Renal cortex interstitium (tissue), 11 donors: Measurements from ENCODE around the gene PKDCC. TPM values are rescaled to one million over a fixed set of nuclear protein-coding genes. Genes with fewer than 3 reads are reported as not detected.
A peak's percentile ranks its signal among the peaks of the same experiment; 100 is the strongest.
"Not testable (repeated sequence)": the region's sequence is repeated elsewhere in the genome, so short reads cannot be mapped to it uniquely, and the experiment has no call there.

Source experiments
- DNase-seq, 11 donors: peaks; one replicate each; pipeline ENCODE4 v3.0.0-alpha.2; 2013; ENCODE audit warnings: low read depth in 9 of 11, low spot score in 4 of 11; ENCODE audit errors: extremely low read depth in 1 of 11
- polyA plus RNA-seq, 3 donors: library from polyadenylated mRNA; unstranded; fragments of 120-200 nt; gene quantifications; one replicate each; pipeline ENCODE4 v1.2.1, GENCODE V29; 2013; ENCODE audit not compliant: insufficient read length in 3 of 3

The PKDCC gene
- polyA plus RNA-seq, 3 donors, result 334 to 451 (median 363) TPM

DNA sequence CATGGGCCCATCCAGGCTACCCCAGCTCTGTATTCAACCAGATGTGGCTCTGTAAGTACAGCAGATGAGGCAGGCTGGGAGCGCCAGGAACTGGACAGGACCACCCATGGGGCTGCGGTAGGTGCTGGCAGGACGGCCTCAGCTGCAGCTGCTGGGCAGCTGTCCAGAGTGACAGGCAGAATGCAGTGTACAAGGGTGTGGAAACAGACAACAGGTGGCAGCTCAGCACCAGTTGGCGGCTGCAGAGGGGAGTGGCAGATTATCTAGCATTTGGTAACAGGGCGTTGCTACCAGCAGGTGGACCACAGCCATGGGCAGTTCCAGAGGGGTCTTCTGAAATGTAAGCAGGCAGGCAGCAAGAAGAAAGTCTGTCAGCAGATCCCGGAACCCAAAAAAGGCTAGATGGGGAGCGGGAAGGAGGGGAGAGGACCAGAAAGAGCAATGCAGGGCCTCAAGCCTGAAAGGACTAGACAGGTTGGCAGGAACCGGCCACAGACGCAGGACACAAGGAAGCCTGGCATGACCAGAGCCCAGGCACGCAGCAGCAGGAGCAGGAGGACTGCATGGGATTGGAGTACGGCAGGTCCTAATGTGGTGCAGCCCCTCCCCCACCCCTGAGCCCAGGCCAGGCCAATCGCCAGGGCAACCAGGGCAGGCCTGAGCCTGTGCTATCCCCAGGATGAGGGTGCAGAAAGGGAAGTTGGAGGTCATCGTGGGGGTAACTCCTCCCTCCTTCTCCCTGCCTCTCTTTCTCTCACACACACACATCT, 24.7 kb downstream of the PKDCC start:
- DNase-seq, result no peak

DNA sequence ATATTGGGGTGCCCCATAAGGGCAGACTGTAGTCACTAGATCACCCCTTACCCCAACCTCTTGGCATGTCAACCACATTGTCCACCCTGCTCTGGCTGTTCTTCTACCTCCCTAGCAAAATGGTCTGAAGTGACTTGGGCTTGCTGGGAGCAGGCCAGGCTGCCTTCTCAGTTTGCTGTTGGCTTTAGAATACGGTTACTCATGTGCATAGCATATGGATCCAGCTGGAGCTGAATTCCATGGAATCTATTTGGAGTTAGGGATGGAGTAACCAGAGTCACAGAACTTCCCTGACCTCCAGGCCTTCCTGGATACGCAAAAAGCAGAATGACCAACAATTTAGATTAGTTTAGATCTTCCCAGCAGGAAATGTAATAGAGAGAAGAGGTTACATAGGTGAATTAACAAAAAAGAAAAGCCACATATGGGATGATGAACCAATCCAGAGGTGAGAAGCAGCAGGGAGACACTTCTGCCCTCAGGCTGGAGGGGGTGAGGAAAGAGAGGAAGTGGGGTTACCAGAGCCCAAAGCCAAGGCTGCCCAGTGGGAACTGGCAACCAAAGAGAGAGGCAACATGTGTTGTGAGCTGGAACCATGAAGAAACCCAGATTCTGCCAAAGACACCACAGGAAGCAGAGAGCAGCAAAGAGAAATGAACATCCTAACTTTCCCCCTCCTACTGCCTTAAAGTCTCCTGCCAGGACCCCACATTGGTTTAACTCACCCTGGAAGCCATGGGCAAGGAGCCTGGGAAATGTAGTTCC, 26.1 kb downstream of the PKDCC start:
- DNase-seq, result peak in 4 of 11 donors; percentile 48 to 81 (median 70)

DNA sequence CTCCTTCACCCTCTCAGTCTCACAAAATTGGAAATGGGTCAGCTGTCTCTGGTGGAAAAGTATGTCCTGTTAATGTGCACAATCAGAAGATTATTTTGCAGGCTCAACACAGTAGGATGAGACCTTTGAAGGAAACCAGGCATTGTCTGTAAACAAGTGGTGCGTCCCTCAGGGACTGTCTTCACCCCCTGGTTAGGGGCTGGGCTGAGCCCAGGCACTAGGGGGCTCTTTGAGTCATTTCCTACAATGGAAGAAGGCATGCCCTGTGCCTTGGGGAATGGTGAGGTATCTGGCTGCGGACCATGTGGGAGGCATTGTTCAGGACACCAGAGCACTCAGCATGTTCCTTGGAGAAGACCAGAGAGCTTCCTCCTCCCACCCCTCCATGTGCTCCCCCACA, 26.8 kb downstream of the PKDCC start:
- no peak for DNase-seq

DNA sequence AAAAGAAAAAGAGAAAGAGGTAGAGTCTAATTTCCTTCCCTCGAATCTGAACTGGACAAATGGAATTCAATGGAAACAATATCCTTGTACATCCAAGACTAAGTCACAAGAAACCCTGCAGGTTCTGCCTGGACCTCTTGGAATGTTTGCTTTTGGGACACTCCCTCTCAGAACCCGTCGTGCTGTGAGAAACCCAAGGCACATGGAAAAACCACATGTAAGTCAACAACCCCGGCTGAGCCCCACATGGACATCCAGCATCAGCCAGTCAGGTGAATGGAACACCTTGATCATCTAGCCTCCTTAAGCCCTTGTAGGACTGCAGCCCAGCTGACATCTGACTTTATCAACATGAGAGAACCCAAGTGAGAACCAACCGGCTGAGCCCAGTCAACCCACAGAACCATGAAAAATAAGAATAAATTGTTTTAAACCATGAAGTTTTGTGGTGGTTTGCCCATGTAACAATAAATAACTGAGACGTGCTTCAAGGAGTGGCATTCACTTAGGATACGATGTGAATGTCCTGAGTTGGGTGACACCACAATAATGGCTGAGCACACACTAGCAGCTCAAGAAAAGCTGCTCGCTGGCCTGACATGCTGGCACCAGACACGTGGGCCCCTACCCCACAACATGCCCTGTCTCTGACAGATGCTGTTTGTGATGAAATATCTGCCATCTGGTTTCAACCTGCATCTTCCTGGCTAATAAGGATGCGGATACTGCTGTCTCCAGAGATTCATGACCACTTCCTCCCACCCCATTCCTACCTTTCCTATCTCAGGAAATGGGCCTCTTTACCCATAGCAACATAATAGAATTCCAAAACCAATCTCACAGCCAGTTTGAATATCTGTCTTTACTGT, 28.8 kb downstream of the PKDCC start:
- no peak for DNase-seq

DNA sequence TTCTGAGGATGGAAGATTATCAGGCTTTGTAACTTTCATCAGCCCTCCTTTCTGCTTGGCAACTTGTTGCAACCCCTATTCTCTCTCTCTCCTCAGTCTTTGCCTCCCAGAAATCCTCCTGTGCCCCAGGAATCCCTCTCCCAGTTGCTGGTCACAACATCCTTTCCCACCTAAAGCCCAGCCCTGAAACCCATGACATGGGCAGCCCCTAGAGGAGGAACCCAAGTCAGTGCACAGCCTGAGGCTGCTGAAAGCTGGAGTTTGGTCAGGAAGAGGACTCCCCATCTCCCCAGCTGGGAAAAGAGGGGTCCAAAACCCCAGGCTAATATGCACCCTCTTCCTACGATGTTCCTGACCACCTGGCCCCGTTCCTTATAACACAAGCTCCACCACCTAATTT, 29.5 kb downstream of the PKDCC start:
- no peak for DNase-seq

DNA sequence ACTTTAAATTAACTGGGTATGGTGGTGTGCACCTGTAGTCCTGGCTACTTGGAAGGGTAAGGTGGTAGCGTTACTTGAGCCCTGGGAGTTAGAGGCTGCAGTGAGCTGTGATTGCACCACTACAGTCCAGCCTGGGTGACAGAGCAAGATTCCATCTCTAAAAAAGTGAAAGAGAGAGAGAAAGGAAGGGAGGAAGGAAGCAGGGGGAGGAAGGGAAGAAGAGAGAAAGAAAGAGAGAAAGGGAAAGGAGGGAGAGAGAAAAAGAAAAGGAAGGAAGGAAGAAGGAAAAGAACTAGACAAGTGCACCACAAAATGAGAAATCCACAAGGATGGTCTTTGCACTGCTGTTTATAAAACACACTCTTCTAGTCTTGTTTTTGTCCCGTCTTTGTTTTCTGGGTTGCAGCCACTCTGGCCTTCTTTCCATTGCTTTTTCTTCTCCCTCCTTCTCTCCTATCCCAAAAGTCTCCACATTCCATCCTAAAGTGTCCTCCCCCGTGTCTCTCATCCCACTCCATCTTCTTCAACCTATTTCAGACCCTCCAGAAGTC, 32.0 kb downstream of the PKDCC start:
- no peak for DNase-seq

DNA sequence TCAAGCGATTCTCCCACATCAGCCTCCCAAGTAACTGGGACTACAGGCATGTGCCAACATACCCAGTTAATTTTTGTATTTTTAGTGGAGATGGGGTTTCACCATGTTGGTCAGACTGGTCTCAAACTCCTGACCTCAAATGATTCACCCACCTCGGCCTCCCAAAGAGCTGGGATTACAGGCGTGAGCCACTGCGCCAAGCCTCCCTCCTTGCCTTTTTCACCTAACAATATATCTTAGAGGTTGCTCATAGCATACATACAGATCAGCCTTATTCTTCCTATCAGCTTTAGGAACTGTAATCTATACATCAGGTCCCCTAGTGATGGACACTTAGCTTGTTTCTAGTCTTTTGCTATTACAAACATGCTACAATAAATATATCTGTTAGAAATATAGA, 33.3 kb downstream of the PKDCC start:
- DNase-seq, result not testable (repeated sequence)

DNA sequence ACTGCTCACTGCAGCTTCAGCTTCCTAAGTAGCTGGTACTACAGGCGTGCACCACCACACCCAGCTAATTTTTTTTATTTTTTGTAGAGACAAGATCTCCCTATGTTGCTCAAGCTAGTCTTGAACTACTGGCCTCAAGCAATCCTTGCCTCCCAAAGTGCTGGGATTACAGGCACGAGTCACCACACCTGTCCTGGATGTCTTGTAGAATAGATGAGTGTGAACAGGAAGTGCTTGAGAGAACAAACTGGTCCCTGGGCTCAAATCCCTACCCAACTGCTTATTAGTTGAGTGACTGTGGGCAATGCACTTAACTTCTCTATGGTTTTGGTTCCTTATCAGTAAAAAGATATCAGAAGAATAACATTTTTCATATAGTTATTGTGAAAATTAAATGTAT, 34.2 kb downstream of the PKDCC start:
- no peak for DNase-seq

DNA sequence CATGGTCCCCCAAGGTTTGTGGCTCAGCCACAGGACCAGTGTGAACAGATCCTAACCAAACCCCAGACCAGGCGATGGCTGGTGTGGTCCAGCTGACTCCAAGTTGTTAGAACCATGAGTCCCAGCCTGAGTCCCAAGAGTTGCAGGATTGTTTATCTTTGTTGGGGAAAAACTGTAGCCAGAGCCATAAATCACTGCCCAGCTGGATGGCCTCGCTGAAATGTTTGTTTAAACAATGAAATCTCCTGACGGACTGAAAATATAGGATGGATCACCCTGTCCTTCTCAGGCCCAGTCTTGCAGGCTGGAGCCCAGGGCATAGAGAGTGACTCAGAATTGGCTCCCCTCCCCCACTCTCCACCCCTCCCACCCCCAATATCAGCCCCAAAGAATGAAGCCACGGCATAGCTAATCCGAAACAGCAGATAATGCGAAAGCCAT, 36.4 kb downstream of the PKDCC start:
- peak in 1 of 11 donors; percentile 64 for DNase-seq

DNA sequence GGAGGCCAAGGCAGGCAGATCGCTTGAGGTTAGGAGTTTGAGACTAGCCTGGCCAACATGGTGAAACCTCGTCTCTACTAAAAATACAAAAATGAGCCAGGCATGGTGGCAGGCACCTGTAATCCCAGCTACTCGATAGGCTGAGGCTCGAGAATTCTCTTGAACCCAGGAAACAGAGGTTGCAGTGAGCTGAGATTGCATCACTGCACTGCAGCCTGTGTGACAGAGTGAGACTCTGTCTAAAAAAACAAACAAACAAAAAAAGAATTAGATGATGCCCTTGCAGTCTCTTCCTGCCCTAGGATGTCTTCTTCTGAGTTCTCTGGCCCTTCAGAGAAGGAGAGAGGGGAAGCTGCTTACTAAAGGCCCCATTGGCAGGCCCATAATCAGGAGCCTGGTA, 37.2 kb downstream of the PKDCC start:
- DNase-seq, result not testable (repeated sequence)

DNA sequence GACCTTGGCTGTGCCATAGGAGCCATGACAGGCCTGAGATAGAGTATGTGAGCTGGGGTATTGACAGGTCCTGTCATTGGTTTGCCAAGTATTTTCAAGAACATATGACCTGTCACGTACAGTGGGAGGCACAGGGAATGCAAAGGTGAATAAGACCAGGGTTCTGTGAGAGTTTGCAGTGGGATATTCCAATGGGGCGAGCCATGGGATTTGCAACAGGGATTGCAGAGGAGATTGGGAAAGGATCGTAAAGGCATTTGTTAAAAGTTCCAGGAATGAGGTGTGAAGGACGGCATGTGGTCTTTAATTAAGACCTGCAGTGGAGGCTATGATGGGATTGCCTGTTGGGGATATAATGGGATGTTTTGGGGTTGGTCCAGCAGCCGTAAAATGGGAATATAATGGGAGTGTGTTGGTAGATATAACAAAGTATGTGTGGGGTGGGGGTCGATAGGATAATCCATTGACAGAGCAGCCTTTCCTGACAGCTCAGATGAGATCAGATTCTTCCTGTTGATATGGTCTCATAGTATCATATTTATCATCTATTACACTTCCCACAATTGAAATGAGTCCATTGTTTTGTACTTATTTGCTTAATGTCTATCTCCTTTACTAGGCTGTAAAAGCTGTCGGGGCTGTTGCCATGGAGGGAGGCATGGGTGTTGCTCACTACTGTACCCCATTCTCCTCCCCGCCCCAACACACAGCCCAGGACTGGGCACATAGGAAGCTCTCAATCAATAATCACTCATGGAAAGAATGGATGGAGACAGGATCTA, 38.1 kb downstream of the PKDCC start:
- no peak for DNase-seq

DNA sequence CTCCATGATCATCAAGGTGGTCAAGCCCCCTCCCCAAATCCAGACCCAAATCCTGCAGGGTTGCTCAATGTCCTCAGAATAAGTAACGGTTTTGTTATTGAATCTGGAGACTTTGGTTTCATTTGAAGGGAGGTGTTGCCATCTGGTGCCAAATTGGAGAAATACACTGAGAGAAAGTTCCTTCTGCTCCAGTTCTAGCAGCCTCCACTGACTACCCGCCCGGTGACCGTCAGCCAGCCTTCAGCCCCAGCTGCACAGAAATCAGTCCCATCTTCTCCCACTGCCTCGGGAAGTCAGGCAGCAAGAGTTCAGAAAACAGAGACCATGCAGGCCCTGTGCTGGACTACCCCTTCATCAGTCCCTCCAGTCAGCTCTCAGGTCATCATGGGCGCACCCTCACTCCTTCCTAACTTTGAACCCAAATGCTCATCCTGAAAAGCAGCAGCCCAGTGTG, 38.7 kb downstream of the PKDCC start:
- peak in 5 of 11 donors; percentile 57 to 75 (median 59) for DNase-seq

DNA sequence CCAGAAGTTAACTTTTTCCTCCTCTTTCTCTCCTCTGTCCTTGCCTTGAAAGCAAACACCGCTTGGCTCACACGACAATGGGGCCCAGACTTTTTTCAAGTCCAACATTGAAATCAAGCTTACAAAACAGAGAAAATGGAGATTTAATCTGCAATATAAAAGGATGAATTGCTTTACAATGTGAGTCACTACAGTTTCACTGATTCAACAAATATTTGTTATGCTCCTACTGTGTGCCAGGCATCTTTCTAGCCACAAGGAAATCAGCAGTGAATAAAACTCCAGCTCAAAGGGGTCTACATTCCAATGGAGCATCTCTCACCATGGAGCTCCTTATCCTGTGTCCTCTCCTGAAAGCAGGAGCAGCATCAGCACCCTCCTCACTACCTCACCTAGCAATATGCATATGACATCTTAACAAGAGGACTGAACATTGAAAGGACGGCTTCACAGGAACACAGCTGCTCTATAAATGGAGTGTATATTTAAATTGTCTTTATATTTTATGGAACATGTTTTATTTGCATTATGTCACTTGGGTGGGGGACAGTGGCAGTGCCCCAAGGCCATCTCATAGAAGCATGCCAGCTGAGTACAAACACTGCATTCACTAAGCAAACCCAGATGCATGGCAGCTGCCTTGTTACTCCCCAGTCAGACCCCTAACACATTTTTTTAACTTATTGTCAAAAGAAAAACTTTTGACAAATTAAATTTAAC, 39.5 kb downstream of the PKDCC start:
- no peak for DNase-seq

DNA sequence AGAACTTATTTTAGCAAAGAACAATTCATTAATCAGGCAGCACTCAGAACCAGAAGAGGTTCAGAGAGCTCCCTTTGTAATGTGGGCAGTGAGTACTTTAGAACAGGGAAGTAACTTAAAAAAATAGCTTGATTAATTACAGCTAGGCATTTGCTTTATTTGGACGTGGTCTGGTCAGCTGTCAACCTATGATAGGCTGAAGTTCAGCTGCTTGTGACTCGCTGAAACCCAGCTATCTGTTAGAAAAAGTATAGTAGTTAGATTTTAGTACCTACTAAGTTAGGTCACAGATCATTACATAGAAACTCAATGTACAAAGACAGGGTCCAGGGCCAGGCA, 40.0 kb downstream of the PKDCC start:
- DNase-seq, result no peak

DNA sequence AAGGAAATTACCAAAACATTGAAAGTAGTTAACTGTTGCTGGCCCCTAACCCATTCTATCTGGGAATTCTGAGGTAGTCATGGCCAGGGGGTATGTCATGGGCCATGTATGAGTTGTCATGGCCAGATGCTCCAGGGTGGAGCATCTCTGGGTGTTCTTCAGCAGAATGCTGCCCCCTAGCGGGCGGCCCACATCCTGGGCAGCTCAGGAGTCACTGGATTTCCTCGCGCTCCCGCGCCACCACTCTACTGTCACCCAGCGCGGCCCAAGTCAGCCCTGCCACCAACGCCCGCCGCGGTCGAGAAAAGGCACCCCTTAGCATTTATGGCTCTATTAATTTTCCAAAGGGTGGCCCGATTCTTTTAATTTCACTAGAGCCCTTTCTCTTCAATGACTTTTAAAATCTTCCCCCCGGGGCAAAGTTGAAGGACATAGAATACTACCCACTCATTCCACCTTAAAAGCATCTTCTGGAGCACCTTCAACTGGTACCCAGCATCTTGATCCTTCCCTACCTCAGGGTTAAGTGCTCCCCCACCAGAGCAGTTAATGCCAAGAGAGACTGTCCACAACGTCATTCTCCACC, 41.6 kb downstream of the PKDCC start:
- DNase-seq, result no peak

DNA sequence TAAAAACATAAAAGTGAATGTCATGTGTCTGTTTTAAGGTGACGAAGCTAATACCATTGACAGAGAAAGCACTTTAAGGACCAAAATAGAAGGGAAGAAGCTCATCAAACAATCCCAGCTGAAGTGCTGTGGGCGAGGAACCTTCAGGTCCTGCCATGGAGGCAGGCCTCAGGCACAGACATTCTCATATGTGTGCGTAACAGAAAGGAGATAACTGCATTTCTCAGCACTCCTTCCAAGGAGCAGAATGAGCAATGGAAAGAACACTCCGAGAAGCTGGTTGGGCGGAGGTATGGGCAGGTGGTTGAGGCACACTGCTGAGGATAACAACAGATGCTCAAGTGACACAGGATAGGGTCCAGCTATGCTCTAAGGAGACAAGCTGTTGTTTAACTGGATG, 42.4 kb downstream of the PKDCC start:
- DNase-seq, result no peak

DNA sequence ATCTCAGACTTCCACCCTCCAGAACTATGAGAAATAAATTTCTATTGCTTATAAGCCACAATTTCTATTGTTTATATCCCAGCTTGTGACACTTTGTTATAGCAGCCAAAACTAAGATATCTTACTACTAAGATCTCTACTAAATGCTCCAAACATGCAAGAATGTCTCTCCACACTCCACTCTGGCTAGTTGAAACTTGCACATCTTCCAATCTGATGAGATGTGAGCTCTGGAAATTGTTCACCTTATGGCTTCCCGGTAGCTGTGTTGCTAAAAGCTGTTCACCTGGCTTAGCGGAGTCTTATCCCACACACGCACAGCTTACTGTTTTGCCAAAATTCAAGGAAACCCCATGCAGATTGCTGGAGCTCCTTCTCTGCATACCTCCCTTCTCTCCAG, 43.9 kb downstream of the PKDCC start:
- no peak for DNase-seq
